HS-5 (cell line): ENCODE results near the gene CORIN.
"Not testable (repeated sequence)": the region's sequence is repeated elsewhere in the genome, so short reads cannot be mapped to it uniquely, and the experiment has no call there.

Experiments used
- DNase-seq: peaks from one replicate; pipeline ENCODE4 v3.0.0-alpha.2; 2012; ENCODE audit warnings: low read depth

The CORIN gene

DNA sequence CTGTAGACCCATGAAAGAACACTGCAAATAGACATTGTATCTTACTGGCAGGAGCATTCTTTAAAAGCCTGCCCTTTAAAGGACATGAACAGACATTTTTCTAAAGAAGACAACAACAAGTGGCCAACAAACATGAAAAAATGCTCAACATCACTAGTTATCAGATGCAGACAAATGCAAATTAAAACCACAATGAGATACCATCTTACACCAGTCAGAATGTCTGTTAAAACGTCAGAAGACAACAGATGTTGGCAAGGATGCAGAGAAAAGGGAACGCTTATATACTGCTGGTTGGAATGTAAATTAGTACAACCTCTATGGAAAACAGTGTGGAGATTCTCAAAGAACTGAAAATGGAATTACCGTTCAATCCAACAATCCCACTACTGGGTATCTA, 275.6 kb downstream of the CORIN start:
- no peak for DNase-seq

DNA sequence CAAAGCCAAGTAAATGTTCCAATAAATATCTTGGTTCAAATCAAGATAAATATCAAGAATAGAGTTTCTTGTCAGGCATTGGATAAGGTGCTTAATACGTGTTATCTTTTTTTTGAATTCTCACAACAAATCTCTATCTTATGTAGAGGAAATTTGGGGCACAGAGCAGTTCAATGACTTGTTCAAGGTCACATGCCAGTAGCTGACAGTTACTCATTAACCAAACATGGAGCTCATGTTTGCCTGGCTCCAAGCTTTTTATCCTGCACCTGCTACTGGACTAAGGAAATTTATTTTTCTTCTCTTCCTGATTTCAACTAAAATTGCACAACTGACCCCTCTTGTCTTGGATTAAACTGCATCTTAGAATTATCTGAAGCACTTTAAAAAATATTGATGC, 276.5 kb downstream of the CORIN start:
- no peak for DNase-seq

- no peak for DNase-seq
These were observed 277.2 kb downstream of the CORIN start for GRCh38 chr4:47560682-47561081.

- no peak for DNase-seq
These were observed 280.6 kb downstream of the CORIN start for GRCh38 chr4:47557255-47557654.

DNA sequence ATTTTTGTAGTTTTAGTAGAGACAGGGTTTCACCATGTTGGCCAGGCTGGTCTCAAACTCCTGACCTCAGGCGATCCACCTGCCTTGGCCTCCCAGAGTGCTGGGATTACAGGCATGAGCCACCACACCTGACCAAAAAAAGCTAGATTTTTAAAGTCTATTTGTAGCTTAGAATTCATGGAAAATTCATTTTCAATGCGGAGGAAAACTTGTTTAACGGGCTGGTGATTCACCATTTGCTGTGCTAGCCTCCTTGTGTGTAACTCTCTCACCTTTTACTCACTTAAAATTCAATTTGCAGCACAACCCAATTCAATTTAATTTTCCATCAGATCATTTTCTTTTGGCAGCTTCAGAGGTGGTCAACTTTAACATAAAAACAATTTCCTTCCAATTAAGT, 281.9 kb downstream of the CORIN start:
- DNase-seq, result not testable (repeated sequence)

- no peak for DNase-seq
These were observed 284.3 kb downstream of the CORIN start for GRCh38 chr4:47553329-47554125.

GRCh38 chr4:47551682-47552081, 286.2 kb downstream of the CORIN start:
- DNase-seq, result no peak

DNA sequence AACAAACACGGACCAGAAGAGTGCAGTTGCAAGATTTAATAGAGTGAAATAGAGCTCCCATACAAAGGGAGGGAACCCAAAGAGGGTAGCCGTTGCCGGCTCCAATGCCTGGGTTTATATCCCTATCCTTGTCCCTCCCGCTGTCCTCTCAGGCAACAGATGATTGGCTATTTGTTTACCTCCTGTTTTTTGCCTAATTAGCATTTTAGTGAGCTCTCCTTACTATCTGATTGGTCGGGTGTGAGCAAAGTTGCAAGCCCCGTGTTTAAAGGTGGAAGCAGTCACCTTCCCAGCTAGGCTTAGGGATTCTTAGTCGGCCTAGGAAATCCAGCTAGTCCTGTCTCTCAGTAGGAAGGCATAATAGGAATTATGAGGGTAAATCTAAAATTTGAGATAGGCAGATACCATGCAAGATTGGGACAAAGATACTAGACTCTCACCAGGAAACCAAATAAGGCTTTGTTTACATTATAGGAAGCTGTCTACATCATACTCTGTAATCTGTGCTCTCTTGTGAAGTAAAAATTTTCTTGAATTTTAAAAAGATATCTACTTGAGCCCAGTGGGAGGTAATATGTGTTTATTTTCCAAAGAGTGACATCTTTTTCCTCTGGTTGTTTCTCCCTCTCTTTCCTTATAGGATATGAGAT, 286.8 kb downstream of the CORIN start:
- no peak for DNase-seq

DNA sequence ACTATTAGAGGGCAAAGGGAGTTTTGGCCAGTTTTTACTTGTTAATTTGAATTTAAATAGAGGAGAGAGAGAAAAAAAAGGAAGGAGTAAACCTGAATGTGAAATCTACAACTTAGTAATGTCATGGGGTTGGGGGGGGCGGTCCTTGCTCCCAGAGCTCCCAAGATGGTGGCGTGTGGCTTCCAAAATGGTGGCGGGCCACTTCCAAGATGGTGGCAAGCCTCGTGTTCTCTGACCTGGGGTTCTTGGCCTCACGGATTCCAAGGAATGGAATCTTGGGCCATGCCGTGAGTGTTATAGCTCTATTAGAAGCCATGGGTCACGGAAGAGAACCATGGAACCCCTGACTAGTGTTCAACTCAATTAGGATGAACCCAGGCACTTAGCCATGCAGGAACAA, 287.5 kb downstream of the CORIN start:
- not testable (repeated sequence) for DNase-seq
